SKM-1 treated with dmso at 0.1 percent for 144 hours (cell line): ENCODE measurements around the gene ATN1.

Experiments used
- DNase-seq: peaks from one replicate; lab custom pipeline; 2025; ENCODE audit not compliant: unreplicated experiment; lab: John Stamatoyannopoulos, UW

The ATN1 gene

GRCh38 chr12:6925239-6925539, 2.6 kb upstream of the ATN1 start:
- DNase-seq, result no peak

GRCh38 chr12:6925540-6926279, 2.0 kb upstream of the ATN1 start:
- DNase-seq, result no peak

- DNase-seq, result no peak
Observed at GRCh38 chr12:6928022-6928702, 403 bp downstream of the ATN1 start.

GRCh38 chr12:6928703-6929407, 1.1 kb downstream of the ATN1 start:
- DNase-seq, result no peak

DNA sequence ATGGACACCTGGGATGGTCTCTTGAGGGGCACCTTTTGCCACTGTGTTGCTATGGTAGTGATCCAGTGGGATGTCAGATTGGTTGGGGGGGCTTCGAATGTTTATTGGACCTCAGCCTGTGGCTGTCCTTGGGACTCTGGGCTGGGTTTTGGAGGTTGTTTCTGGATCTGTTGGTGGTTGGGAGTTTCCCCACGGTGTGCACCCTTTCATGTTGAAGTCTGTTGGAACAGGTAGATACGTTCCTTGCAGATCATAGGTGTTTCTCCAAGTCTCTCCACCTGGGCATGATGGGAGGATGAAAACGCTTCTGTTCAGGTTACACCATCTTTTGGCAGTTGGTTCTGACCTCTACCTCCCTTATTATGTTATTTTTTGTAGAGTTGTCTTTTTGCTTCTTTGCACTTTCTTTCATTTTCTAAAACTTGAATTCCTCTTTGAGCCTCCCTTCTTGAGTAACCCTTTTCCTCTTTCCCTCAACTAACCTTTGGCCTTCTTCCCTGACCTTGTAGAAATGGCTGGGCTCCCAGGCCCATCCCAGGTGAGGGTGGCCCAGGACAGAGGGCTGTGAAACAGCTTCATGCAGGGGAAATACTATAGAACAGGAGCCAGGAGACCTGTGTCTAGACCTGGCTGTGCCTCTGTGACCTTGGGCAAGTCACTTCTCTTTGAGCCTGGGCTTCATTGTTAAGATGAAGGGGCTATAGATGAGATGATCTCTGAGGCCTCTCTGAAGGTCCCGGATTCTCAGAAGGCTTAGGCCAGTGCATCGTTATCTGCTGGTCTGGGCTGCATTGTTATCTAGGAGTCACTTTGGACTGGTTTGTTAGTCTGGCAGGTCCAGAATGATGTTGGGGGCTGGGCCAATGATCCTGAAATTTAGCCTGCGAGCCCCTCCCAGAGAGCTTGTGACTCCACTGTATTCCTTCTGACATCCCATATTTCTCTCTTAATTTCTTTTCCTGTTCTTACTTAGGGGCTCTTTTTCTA, 2.0 kb downstream of the ATN1 start:
- DNase-seq, result no peak

- DNase-seq, result no peak
Observed at GRCh38 chr12:6932766-6933165, 5.0 kb downstream of the ATN1 start.

GRCh38 chr12:6934110-6934509, 6.4 kb downstream of the ATN1 start:
- DNase-seq, result no peak

DNA sequence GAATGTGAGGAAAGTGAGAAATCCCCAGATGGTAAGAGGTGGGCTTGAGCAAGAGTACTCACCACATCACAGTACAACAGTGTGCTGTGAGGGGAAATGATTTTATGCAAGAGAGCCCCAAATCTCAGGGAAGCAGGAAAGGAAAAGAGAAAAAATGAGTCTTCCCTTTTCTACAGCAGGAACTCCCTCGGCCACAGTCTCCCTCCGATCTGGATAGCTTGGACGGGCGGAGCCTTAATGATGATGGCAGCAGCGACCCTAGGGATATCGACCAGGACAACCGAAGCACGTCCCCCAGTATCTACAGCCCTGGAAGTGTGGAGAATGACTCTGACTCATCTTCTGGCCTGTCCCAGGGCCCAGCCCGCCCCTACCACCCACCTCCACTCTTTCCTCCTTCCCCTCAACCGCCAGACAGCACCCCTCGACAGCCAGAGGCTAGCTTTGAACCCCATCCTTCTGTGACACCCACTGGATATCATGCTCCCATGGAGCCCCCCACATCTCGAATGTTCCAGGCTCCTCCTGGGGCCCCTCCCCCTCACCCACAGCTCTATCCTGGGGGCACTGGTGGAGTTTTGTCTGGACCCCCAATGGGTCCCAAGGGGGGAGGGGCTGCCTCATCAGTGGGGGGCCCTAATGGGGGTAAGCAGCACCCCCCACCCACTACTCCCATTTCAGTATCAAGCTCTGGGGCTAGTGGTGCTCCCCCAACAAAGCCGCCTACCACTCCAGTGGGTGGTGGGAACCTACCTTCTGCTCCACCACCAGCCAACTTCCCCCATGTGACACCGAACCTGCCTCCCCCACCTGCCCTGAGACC, 7.8 kb downstream of the ATN1 start:
- no peak for DNase-seq

GRCh38 chr12:6936194-6936635, 8.5 kb downstream of the ATN1 start:
- DNase-seq, result no peak

- DNase-seq, result no peak
Observed at GRCh38 chr12:6936636-6937480, 9.1 kb downstream of the ATN1 start.

DNA sequence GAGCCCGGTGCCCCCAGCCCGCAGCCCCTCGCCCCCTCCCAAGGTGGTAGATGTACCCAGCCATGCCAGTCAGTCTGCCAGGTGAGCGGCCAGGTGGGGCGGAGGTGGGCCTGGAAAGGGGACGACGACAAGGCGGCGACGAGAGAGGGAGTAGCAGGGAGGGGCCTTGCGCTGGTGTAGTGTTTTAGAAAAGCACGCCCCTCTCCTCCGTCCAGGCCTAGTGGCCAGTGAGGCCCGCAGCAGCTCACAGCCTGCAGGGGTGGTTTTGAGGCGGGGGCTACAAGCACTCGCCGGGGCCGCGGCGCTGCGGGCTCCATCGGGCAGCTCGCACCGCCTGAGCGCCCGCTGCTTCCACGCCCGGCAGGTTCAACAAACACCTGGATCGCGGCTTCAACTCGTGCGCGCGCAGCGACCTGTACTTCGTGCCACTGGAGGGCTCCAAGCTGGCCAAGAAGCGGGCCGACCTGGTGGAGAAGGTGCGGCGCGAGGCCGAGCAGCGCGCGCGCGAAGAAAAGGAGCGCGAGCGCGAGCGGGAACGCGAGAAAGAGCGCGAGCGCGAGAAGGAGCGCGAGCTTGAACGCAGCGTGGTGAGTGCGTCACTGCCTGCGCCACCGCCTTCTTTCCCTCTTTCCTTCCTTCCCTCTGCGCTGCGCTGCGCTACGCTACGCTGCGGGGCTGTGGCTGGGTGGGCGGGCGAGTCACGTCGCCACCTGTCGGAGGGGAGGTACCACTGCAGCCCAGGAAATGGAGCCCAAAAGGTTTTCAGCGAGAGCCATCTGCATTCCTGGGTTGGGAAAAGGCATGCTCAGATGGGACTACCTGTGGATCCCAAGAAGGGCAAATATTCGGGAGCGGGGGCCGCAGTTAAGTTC, 10.0 kb downstream of the ATN1 start:
- peak; percentile 84 for DNase-seq

GRCh38 chr12:6938353-6939190, 10.8 kb downstream of the ATN1 start:
- DNase-seq, result no peak

DNA sequence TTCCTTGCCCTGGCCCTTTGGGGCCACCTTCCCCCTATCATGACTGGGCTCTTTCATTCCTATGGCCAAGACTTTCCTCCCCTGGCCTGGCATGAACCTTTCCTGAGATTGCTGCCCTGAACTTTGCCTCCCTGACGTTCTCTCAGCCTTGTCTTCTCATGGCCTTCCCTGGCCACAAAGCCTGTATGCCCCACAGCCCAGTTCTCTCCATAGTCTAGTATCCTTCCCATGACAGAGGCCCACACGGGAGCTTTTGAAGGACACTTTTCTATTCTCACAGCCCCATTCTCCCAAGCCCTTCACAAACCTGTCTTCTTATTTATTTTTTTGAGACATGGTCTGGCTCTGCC, 11.4 kb downstream of the ATN1 start:
- no peak for DNase-seq

GRCh38 chr12:6941267-6941666, 13.5 kb downstream of the ATN1 start:
- DNase-seq, result no peak

DNA sequence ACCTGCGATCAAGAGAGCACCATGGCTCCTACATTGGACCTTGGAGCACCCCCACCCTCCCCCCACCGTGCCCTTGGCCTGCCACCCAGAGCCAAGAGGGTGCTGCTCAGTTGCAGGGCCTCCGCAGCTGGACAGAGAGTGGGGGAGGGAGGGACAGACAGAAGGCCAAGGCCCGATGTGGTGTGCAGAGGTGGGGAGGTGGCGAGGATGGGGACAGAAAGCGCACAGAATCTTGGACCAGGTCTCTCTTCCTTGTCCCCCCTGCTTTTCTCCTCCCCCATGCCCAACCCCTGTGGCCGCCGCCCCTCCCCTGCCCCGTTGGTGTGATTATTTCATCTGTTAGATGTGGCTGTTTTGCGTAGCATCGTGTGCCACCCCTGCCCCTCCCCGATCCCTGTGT, 14.0 kb downstream of the ATN1 start:
- DNase-seq, result no peak

DNA sequence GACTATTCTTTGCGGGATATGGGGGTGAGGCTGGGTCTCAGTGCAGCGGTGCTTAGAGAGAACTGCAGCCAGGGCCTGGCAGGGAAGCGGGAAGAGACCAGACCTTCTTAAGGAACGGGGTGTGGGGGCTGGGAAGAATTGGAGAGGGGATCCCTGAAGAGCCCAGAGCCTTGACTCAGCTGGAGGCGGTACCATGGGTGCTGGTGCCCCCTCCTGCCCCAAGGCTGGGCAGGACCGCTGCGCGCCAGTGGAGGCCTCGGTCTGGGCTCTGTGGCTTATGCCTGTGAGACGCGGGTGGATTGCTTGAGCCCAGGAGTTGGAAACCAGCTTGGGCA, 14.5 kb downstream of the ATN1 start:
- no peak for DNase-seq

GRCh38 chr12:6943389-6943721, 15.6 kb downstream of the ATN1 start:
- no peak for DNase-seq
